ENCODE data around the gene SLC39A7.

SLC39A7 gene, protein sequence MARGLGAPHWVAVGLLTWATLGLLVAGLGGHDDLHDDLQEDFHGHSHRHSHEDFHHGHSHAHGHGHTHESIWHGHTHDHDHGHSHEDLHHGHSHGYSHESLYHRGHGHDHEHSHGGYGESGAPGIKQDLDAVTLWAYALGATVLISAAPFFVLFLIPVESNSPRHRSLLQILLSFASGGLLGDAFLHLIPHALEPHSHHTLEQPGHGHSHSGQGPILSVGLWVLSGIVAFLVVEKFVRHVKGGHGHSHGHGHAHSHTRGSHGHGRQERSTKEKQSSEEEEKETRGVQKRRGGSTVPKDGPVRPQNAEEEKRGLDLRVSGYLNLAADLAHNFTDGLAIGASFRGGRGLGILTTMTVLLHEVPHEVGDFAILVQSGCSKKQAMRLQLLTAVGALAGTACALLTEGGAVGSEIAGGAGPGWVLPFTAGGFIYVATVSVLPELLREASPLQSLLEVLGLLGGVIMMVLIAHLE

DNA sequence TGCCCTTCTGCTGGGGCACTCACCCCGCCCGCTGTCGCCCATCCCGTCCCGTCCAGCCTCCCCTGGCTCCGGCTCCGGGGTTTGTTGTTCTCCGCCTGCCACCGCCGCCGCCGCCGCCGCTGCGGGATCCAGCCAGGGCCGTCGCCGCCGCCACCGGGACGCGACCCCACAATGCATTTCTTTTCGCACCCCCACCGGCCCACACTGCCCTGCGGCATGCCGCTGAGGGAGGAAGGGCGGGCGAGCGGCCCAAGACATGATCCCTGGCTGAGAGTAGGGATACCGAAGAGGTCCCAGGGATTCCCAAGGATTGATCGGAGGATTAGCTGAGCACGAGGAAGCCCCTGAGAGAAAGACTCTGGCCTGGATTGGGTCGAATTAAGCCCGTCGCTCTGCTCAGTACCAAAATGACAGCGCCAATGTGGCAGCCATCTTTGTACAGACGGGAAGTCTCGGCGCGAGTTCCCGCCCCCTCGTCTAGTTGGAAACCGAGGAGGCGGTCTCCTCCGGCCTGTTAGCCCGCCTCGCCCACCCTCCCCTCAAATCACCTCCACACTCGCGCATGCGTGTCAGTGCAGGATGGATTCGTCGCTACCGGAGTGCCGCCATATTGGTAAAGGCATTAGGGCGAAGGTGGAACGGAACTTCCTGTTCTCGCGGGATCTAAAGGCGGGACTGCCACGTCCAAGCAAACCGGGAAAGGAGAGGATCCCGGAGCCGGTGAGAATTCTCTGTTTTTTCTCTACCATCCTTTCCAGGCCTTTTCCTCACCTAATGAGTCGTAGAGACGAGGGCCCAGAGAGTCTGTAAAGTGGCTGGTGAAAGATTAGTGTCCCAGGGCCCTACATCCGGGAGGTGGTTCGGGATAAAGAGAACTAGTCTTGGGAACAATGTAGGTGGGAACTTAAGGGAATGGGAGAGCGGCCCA lies at the start of gene SLC39A7, which contains the start of gene RXRB:
TSS of gene SLC39A7 (plus strand) at position 649 of the 928 bp plus-strand sequence. CDS start 379 bp downstream, outside the sequence.
TSS of gene RXRB (minus strand) at position 447 of the 928 bp plus-strand sequence. CDS start at position 258, 189 bp downstream.
- DNase-seq (ENCODE audit: low read depth in 2 of 2) = peak; percentile 97 to 98

DNA sequence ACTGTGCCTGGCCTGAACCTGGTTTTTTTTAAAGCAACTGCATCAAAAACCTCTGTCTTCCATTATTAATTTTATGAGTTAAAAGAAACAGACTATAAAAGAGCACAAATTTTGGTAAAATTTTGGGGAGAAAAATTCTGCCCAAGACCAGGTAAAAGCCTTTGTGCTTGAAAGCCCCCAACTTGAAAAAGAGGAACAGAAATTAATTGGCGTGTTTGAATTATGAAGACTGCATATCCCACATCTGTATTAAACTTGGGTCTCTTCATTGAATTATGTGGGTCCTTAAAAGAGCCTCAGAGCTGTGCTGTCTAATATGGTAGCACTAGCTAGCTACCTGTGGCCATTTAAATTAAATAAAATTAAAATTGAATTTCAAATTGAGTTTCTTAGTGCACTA lies 49.6 kb upstream of the SLC39A7 start:
- DNase-seq (ENCODE audit: low read depth in 2 of 2) = no peak

DNA sequence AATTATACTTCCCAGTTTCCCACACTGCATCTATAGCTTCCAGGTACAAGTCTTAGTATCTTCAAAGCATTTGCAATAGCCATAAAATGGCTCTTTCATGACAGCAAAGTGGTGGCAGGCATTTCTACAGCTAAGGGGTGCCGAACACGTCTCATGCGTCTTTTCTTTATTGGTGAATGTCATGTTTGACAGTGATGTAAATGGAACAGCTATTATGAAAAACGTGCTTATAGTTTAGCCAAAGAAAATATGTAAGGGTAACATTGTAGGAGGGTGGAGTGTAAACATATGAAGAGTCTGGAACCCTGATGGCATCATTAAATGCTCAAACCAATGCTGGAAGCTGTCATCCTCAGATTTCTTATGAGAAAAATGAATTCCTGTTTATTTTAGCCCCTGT lies 46.3 kb upstream of the SLC39A7 start:
- DNase-seq (ENCODE audit: low read depth in 2 of 2) = no peak

DNA sequence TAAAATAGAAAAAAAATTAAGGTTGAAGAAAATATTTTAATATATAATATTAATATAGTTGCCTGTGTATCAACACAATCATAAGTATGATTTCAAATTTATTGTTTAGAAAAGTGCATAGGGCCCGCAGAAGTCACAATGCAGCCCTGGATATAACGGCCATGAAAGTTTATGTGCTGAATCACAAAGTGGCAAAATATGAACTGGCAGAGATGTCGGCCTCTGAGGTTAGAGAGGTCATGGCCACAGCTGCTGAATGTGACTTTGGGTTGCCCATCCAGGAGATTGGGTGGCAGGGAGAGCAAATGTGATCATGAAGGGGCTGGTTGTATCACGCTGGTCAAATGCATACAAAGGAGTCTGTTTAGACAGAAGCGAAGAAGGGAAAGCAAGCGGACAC lies 44.1 kb upstream of the SLC39A7 start:
- DNase-seq (ENCODE audit: low read depth in 2 of 2) = no peak

DNA sequence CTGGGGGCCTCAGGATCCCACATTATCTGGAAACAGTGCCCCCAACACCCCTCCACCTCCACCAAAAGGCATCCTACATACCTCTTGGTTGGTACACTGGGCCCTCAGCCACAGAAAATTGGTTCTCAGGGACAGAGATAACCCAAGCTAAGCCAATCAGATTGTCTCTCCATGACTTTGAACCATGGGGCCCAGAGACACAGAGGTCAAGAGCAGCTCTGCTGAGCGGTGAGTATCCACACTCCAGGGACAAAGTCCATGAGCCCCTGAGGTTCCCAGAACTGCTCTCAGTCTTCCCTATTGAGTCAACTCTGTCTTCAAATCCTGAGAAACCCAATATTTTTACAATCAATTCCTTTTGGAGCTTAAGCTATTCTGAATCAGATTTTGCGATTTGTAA lies 43.7 kb upstream of the SLC39A7 start:
- no peak for DNase-seq (ENCODE audit: low read depth in 2 of 2)

DNA sequence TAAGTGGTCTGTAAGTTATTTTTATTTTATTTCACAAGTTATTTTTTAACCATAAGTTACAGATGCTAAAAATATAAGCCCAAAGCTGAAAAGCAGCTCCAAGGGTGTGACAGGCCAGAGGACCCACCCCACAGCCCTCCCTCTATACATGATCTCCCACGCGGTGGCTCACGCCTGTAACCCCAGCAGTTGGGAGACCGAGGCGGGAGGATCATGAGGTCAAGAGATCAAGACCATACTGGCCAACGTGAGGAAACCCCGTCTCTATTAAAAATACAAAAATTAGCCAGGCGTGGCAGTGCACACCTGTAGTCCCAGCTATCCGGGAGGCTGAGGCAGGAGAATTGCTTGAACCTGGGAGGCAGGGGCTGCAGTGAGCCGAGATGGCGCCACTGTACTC lies 40.6 kb upstream of the SLC39A7 start:
- no peak for DNase-seq (ENCODE audit: low read depth in 2 of 2)

DNA sequence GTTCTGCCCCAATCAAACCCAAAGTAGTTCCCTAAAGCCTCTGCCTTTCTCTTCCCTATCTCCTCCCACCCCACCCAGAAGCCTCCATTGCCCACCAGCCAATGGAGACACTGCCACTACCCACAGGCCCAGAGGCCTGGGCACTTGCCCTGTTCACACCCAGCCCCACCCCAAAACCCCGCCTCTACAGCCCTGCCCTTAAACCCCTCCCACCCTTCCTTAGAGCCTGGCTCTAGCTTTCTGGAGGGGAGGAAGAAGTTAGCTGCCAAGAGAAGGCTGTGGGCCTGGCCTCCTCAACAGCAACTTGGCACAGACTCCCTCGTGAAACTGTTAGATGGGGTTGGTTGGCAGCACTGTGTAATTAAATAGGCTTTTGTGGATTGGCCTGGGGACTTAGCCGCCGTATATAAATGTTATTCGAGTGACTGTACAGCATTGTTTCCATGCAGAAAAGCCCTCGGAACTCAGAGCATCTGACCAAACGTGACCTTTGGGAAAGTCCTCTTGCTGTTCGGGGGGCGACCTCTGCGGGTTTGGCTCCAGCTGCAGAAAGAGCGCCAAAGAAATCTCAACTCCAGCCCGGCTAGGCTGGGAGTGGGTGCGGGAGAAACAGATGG lies 39.8 kb upstream of the SLC39A7 start:
- DNase-seq (ENCODE audit: low read depth in 2 of 2) = no peak

DNA sequence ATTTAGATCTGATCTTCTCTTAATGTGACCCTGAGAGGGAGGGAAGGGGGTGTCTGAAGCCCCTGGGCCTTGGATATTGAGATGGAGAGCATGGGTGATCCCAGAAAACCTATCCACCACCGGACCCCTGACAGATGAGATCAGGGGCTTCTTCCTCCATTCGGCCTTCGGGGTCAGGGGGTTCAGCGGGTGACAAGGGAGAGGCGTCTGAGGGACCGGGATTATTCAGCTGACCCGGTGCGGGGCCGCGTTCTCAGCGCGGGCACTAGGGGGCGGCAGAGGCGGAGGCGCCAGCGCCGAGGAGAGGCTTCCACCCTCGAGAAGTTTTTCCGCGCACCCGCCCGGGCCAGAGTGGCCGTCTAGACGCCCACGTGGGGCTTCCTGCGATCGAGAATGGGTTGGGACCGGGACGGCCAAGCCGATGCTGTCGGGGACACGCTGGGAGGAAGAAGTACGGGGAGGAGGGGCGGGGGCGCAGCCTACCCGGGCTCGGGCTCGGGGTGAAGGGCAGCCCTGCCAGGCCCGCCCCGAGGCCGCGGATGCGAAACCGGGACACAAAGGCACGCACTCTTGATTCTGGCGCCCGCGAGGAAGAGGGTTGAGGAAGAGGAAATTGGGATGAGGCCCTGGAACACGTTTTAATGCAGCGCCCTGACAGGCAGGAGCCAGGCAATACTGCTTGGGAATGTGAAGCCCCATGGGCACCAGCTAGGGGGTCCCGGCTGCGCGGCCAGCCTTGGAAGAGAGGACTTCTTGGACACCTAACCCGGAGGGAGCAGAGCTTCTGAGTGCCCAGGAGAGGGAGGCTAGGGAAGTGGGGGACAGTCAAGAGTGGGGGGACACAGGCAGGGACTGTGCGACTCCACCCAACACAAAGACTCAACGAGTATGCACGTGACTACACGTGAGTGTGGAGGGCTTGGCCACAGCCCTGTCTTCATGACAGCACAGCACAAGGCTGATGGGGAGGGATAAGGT lies 39.0 kb upstream of the SLC39A7 start:
- DNase-seq (ENCODE audit: low read depth in 2 of 2) = peak; percentile 71 to 75

DNA sequence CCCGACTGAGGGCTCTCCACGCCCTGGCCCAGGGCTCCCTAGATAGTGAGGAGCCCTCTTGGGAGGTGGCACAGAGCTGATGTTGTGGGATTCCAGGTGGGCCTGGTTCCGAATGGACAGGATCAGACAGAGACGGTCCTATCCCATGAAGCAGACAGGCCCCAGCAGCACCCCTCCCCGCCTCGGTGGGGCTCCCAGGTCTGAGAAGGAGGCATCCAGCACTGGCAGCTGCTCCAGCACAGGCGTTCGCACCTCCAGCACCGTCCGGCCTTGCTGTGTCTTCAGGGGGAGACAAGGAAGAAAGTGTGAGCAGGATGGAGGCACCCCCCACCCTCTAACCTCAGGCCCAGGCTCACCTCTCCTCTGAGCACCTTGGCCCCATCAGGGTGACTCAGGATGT lies 37.1 kb upstream of the SLC39A7 start:
- no peak for DNase-seq (ENCODE audit: low read depth in 2 of 2)

DNA sequence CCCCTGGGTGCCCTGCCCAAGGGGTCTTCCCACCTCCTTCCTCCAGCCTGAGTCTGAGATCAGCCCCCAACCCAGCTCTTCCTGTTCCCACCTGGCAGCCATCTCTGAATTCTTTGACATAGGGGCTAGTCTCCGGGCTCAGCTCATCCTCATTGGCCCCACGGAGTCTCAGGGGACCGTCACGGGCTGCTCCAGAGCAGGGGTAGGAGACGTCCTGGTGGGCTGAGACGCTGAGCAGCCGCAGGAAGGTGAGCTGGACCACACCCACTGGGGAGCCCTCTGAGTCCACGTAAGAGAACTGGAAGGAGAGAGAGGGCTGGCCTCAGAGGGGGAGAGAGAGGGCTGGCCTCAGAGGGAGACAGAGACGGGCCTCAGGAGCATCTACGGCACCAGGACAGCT lies 36.5 kb upstream of the SLC39A7 start:
- no peak for DNase-seq (ENCODE audit: low read depth in 2 of 2)

DNA sequence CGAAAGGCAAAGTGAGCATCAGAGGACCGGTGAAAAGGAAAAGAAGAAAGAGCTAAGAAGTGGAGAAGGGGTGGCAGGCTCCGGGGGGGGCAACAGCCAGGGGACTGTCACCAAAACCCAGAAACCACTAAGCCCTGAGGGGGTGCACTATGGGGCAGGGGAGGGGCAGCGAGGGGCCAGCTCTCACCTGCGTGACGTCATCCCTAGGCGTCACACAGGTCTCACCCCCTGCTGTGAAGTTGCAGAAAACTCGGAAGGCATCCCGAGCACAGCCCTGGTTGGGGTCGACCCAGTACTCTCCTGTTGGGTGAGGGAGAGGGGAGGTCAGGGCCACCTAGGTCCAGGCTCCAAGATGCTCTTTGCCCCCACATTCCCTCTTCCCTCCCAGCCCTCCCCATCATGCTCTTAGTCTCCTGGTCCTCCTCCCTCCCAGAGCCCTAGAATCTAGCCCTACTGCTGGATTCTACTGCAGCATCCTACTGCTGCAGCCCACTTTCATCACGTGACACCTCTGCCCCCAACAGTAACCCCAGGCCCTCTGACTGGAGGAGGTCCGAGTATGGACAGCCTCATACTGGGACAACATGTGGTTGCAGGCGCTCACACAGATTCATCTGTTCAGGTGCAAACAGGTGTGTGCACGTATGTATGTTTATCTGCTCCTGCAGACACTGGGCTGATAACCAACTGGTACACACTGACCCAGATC lies 35.8 kb upstream of the SLC39A7 start:
- DNase-seq (ENCODE audit: low read depth in 2 of 2) = no peak

DNA sequence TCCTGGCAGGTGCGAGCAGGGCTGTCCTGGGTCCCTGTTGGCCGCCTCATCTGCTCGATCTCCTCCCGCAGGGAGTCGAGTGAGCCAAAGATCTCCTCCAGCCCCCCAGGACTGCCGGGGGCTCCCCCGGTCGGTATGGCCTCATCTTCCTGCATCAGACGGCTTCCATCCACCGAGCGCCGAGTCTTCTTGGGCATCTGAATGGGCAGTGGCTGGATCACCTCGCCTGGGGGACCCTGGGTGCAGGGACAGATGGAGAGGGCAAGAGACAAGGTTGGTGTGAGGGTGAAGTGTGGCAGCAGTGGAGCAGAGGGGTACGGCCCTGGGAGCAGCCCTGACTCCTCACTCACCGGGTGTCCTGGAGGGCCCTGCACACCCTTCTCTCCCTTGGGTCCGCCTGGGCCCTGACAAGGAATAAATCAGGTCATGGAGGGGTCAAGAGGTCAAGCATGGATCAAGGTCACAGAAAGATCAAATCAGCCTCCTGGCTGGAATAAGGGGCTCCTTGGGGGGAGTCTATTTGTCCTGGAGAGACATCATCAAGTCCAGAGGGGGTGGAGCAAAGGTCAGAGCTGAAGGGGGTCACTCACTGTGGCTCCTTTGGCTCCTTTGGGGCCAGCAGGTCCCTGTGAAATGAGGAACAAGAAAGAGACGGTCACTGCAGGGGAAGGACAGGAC lies 34.9 kb upstream of the SLC39A7 start:
- DNase-seq (ENCODE audit: low read depth in 2 of 2) = no peak

DNA sequence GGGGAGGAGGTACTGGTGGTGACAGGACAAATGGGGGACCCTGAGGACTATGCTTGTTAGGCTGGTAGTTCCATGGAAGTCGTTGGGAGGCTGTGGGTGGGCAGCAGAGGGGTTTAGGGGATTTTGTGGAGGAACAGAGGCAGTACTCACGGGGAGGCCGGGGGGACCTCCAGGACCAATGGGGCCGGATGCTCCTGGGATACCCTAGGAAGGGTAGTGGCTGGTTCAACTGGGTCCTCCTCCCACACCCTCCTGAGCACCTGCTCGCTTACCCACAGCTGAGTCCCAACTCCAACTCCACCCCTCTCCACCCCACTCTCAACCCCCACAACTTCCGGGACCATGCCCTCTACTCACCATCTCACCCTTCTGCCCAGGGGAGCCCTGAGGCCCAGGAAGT lies 34.3 kb upstream of the SLC39A7 start:
- DNase-seq (ENCODE audit: low read depth in 2 of 2) = no peak

DNA sequence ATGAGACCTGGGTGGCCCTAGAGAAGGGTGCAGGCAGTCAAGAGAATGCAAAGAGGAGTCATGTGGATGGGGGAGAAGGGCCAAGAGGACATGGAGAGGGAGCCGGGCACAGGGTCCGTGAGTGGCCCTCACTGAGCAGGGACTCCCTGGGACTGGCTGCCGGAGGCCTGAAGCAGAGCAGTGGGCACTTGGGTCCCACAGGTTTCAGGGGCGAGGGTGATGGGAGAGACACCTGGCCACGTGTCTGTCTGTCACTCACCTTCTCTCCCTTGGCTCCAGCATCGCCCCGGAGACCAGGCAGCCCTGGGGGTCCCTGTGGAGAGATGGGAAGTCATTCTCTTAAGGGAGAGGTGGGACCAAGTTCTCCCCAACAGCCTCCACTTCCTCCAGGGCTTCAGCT lies 33.9 kb upstream of the SLC39A7 start:
- no peak for DNase-seq (ENCODE audit: low read depth in 2 of 2)

DNA sequence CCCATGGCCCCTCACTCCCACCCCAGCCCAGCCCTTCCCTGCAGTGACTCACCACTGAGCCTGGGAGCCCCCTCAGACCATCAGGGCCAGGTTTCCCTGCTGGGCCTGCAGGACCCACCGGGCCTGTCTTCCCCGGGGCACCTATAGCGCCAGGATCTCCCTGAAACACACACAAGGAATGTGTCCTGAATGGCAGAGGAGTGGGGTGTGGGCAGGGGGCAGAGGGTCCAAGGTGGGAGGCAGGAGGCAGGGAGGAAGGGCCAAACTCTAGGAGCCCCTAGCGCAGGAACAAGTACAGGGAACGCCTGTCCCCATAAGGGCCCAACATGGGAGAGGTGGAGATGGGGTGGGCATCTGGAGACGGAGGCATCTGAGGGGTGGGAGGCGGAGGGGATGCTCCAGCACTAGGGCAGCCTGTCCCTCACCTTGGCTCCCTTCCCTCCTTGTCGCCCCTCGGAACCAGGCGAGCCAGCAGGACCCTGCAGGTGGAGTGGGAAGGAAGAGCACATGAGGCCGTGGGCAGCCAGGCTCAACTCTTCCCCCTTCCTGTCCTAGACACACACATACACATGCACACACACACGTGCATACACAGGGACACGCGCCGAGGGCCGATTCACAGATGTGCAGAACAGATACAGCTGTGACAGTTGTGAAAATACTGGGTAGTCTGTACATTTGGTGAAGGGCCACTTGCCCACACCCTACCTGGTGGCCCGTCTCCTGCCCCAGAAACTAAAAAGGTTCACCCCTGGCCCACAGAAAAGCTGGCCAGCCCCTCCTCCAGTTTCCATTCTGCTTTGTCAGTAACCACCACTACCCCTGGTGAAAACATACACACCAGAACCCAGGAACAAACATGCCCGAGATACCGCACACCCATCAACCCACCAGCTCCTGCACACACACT lies 33.0 kb upstream of the SLC39A7 start:
- DNase-seq (ENCODE audit: low read depth in 2 of 2) = no peak

DNA sequence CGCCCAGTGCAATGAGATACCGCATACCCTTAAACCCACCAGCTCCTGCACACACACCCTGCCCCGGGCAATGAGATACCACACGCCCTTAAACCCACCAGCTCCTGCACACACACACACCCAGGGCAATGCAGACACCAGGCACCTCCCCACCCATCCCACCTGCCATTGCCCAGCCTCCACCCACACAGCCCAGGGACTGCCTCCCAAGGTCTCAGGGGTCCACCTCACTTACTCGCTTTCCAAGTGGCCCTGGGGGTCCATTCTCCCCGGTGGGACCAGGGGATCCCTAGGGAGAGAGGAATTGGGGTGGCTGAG lies 32.4 kb upstream of the SLC39A7 start:
- DNase-seq (ENCODE audit: low read depth in 2 of 2) = no peak

DNA sequence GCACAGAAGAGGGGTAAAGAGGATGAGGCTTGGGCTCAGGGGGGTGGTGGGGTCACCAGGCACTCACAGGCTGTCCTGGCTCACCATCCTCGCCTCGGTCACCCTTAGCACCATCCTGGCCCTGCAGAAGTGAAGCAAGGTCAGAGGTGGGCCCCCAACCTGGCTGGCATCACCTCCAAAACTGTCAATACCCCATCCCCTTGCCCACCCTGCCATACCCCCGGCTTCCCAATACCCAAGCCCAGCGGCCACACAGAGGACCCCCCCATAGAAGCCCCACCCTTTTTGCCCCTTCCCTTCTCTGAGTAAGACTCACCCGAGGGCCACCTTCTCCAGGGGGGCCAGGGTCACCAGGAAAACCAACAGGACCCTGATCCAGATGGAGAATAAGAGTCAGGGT lies 32.0 kb upstream of the SLC39A7 start:
- no peak for DNase-seq (ENCODE audit: low read depth in 2 of 2)

DNA sequence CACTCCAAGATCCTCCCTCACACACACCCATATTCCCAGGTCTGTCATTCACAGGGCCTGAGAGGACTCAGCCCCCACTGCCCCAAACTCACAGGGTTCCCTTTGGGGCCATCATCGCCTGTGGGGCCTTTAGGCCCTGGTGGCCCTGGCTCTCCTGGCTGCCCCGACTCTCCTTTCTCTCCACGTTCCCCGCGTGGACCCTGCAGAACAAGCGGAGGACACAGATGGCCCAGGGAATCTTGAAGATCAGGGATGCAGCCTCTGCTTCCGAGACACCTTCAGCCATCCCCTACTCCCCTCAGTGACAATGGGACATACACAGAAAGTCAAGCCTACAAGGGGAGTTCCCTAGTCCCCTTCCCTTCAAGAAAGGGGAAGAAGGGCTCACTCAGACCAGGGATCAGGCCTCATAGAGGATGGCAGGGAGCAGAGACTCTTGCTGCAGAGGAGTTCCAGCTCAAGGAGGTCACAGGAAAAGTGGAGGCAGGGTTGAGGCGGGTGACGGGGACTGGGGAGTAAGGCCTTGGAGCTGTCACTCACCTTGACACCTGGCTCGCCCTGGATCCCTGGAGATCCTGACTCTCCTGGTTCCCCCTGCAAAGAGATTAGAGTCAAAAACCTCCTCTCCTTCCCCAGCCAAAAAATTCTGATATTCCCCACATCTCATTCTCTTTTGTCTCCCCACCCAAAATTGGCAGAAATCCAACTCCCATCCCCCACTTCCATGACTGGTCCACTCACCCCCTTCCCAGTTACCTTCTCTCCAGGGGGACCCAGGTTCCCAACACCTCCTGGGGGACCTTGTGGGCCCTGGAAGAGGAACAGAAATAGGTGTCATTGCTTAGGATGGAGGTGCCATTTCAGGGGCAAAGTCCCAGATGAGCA lies 31.1 kb upstream of the SLC39A7 start:
- no peak for DNase-seq (ENCODE audit: low read depth in 2 of 2)

All from stimulated activated CD8-positive, alpha-beta memory T cell treated with anti-CD3 and anti-CD28 coated beads, Interleukin-15, amount 100 ng/mL, for 48 hours (primary cell).